Fibroblast of lung (primary cell): ENCODE measurements around the gene CGNL1.

Experiments used
- EZH2 ChIP-seq: IDR thresholded peaks from 2 replicates; pipeline ENCODE4 v1.5.1; 2012; ENCODE audit warnings: low read length, control low read depth, mild to moderate bottlenecking; ENCODE audit errors: missing control alignments
- TF ChIP-seq, protein P1 (sequence below), 2 donors: IDR thresholded peaks in 1 of 2; conservative IDR thresholded peaks in 1 of 2; 1 replicate in 1 of 2; 2 replicates in 1 of 2; pipeline ENCODE4 v1.5.1; 2011 to 2012; ENCODE audit warnings: low read length in 2 of 2, control low read depth in 1 of 2, inconsistent platforms in 1 of 2, low read depth in 1 of 2, mild to moderate bottlenecking in 1 of 2

DNA sequence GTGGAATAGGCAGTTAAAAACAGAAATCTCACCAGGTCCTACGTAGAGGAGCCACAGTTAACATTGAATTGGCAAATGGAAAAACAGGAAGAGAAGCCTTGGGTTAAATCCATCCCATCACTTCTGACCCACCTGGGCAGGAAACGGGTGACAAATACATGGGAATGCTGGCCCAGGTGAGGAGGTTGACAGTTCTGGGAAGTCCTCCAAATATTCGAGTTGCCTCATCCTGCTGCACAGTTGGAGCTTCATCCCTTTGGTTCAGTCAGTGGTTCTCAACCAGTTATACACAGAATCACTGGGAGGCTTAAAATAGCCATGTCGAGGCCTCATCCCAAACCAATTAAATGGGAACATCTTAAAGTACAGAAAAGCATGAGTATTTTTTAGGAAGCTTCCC is 220.7 kb downstream of the CGNL1 start:
- TF ChIP-seq, protein P1, sequence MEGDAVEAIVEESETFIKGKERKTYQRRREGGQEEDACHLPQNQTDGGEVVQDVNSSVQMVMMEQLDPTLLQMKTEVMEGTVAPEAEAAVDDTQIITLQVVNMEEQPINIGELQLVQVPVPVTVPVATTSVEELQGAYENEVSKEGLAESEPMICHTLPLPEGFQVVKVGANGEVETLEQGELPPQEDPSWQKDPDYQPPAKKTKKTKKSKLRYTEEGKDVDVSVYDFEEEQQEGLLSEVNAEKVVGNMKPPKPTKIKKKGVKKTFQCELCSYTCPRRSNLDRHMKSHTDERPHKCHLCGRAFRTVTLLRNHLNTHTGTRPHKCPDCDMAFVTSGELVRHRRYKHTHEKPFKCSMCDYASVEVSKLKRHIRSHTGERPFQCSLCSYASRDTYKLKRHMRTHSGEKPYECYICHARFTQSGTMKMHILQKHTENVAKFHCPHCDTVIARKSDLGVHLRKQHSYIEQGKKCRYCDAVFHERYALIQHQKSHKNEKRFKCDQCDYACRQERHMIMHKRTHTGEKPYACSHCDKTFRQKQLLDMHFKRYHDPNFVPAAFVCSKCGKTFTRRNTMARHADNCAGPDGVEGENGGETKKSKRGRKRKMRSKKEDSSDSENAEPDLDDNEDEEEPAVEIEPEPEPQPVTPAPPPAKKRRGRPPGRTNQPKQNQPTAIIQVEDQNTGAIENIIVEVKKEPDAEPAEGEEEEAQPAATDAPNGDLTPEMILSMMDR (conservative IDR thresholded peaks at IDR 0.05 in 1 of 2, IDR thresholded peaks at IDR 0.05 in 1 of 2; ENCODE audit: low read depth in 1 of 2, low read length in 2 of 2), result no peak
- TF ChIP-seq EZH2, result no peak
